K562 (cell line): Measurements from ENCODE around the gene ATXN1. TPM values are rescaled to one million over a fixed set of nuclear protein-coding genes. Genes with fewer than 3 reads are reported as not detected.

Source experiments
- ATAC-seq: fragments of 200-7000 bp; cut with Tn5 transposase; 3 replicates; pipeline ENCODE4 v1.9.1; 2020; ENCODE audit warnings: moderate library complexity
- BruUV-seq: library from RNA; stranded (reverse); fragments of 400-500 nt; replicated peaks from 2 replicates; lab custom pipeline; 2021; lab: Mats Ljungman, UMichigan
- CTCF ChIA-PET: fragments of 300-600 bp; formaldehyde crosslinking; extraction: SDS; loops from one replicate; lab custom pipeline; 2021; ENCODE audit warnings: low intra/inter-chr PET ratio; lab: Yijun Ruan, JAX
- POLR2A ChIA-PET: fragments of 300-600, 350-650 bp; sonication (Branson Sonifier 250); formaldehyde crosslinking; extraction: SDS; loops from one replicate; lab custom pipeline; 2021; ENCODE audit warnings: antibody characterized with exemption, inconsistent platforms; lab: Yijun Ruan, JAX
- DNase-seq, 4 experiments: peaks; one replicate each; pipeline versions ENCODE4 v3.0.0 to v3.0.0-alpha.2; 2011 to 2018; ENCODE audit warnings: low spot score in 3 of 4, mixed read lengths in 3 of 4; ENCODE audit errors: extremely low read depth in 1 of 4
- FAIRE-seq: peaks from 2 replicates; lab custom pipeline; 2011; peaks lifted over from hg19 to GRCh38; lab: Jason Lieb, UNC
- H2AFZ ChIP-seq: 2 replicates; pipeline ENCODE4 v1.6.0; 2011; ENCODE audit warnings: low read depth, low read length, control low read depth, inconsistent platforms
- H3K27ac ChIP-seq: fragments of 200-600 bp; 3 replicates; pipeline ENCODE4 v1.8.0; 2011; ENCODE audit warnings: low read depth, mild to moderate bottlenecking, control low read depth, inconsistent platforms, low read length, moderate library complexity, mixed read lengths; ENCODE audit errors: extremely low read depth
- H3K27me3 ChIP-seq, 2 experiments: fragments of 300-600 bp in 1 of 2; 2 replicates in 1 of 2; 3 replicates in 1 of 2; pipeline versions ENCODE4 v1.6.0 to v1.8.0; 2011; ENCODE audit warnings: inconsistent platforms in 2 of 2, low read length in 2 of 2, mild to moderate bottlenecking in 1 of 2, mixed read lengths in 1 of 2, moderate library complexity in 1 of 2; ENCODE audit not compliant: control insufficient read depth in 2 of 2, insufficient read depth in 2 of 2
- H3K36me3 ChIP-seq: fragments of 300-600 bp; 3 replicates; pipeline ENCODE4 v1.8.0; 2011; ENCODE audit warnings: mild to moderate bottlenecking, low read length, inconsistent platforms; ENCODE audit not compliant: control insufficient read depth, insufficient read depth
- H3K4me1 ChIP-seq, 2 experiments: fragments of 200-600 bp in 1 of 2; replicated peaks in 1 of 2; 2 replicates in 1 of 2; 3 replicates in 1 of 2; pipeline versions ENCODE4 v1.5.1 to v1.8.0; 2011; ENCODE audit warnings: inconsistent platforms in 2 of 2, low read length in 2 of 2, mild to moderate bottlenecking in 1 of 2, mixed read lengths in 1 of 2, moderate library complexity in 1 of 2; ENCODE audit not compliant: control insufficient read depth in 2 of 2, insufficient read depth in 2 of 2
- H3K4me2 ChIP-seq: 2 replicates; pipeline ENCODE4 v1.6.1; 2011; ENCODE audit warnings: low read length, control low read depth, inconsistent platforms, mixed read lengths; ENCODE audit not compliant: insufficient read depth
- H3K4me3 ChIP-seq: fragments of 200-600 bp; sonication (generic), shearing (Covaris generic); 2 replicates; pipeline ENCODE4 v1.5.1; 2016; ENCODE audit warnings: control low read depth, inconsistent platforms
- H3K79me2 ChIP-seq: fragments of 200-600 bp; 3 replicates; pipeline ENCODE4 v1.8.0; 2011; ENCODE audit warnings: low read length, inconsistent platforms; ENCODE audit not compliant: control insufficient read depth, insufficient read depth
- H3K9ac ChIP-seq, 2 experiments: 2 replicates each; pipeline versions ENCODE4 v1.6.0 to v1.6.1; 2011; ENCODE audit warnings: low read depth in 2 of 2, low read length in 2 of 2, control low read depth in 1 of 2, inconsistent platforms in 1 of 2, mild to moderate bottlenecking in 1 of 2, mixed read lengths in 1 of 2; ENCODE audit not compliant: insufficient read depth in 1 of 2
- H3K9me1 ChIP-seq: one replicate; pipeline ENCODE4 v1.6.0; 2011; ENCODE audit warnings: inconsistent platforms, mild to moderate bottlenecking, low read length, moderate library complexity; ENCODE audit not compliant: control insufficient read depth, insufficient read depth
- H3K9me3 ChIP-seq: replicated peaks from 2 replicates; pipeline ENCODE4 v1.5.1; 2011; ENCODE audit warnings: low read depth, low read length, inconsistent platforms; ENCODE audit not compliant: control insufficient read depth, insufficient read depth
- H4K20me1 ChIP-seq: replicated peaks from 2 replicates; pipeline ENCODE4 v1.6.1; 2011; ENCODE audit warnings: low read length, inconsistent platforms, mixed read lengths; ENCODE audit not compliant: control insufficient read depth, insufficient read depth
- ERF ChIP-seq: fragments of 450-650 bp; formaldehyde crosslinking; IDR thresholded peaks from 2 replicates; pipeline ENCODE4 v1.4.0; 2020; ENCODE audit warnings: mild to moderate bottlenecking, mixed read lengths
- GATA2 ChIP-seq: sonication (generic); formaldehyde crosslinking; IDR thresholded peaks from 2 replicates; pipeline ENCODE4 v1.4.0; 2020; ENCODE audit warnings: mild to moderate bottlenecking, missing genetic modification reagents
- GTF2E2 ChIP-seq: fragments of 200-800 bp; sonication (Bioruptor generic); IDR thresholded peaks from 2 replicates; pipeline ENCODE4 v1.6.1; 2016; ENCODE audit warnings: missing genetic modification characterization, missing compliant biosample characterization
- HNRNPK ChIP-seq: fragments of 200-400 bp; formaldehyde crosslinking; IDR thresholded peaks from one replicate; pipeline ENCODE4 v1.6.1; 2018; ENCODE audit warnings: mild to moderate bottlenecking, low read depth, low read length; ENCODE audit not compliant: poor library complexity, severe bottlenecking
- RUNX1 ChIP-seq: sonication (generic); IDR thresholded peaks from 2 replicates; pipeline ENCODE4 v1.6.1; 2016; ENCODE audit warnings: antibody characterized with exemption, low read depth
- SMARCE1 ChIP-seq: fragments of 450-650 bp; IDR thresholded peaks from 2 replicates; pipeline ENCODE4 v1.7.1; 2016; ENCODE audit warnings: mild to moderate bottlenecking
- SNRNP70 ChIP-seq: fragments of 200-400 bp; formaldehyde crosslinking; optimal IDR thresholded peaks from 2 replicates; pipeline ENCODE3; 2017; ENCODE audit warnings: low read depth, low read length
- ZC3H11A ChIP-seq: IDR thresholded peaks from 2 replicates; pipeline ENCODE4 v1.6.1; 2012; ENCODE audit warnings: low read depth, low read length, improper control_type of control experiment
- WGBS: fragments of 100-300 bp; shearing (Covaris generic); methylation state at CpG from one replicate; pipeline ENCODE4 v1.1.6; 2016; ENCODE audit warnings: low coverage, mixed read lengths; ENCODE audit not compliant: insufficient coverage; ENCODE audit errors: missing lambda C conversion rate; 5-methylcytosine and 5-hydroxymethylcytosine counted together
- in situ Hi-C: fragments of 300-500 bp; cut with MboI; formaldehyde crosslinking; loops from 4 replicates; pipeline ENCODE4 v1.15.0; 2018; ENCODE audit warnings: inconsistent platforms, mixed read lengths
- intact Hi-C: fragments of 100-400 bp; cut with micrococcal nuclease; formaldehyde crosslinking; loops from 2 replicates; pipeline ENCODE4 v1.14.2; 2022
- polyA plus RNA-seq, 8 experiments: library from polyadenylated mRNA; depleted of rRNA in 4 of 8; stranded (reverse) in 5 of 8; unstranded in 3 of 8; fragments of >200 nt; fragmentation: Nextera tagmentation in 2 of 8; fragmentation: Illumina TruSeq in 1 of 8; extraction: Ambion mirVana in 2 of 8; extraction: Trizol in 1 of 8; gene quantifications; 2 replicates each; pipeline versions ENCODE4 v1.2.1 to v1.2.3, GENCODE V29; 2011 to 2014; ENCODE audit warnings: inconsistent platforms in 1 of 8, missing spikeins in 1 of 8
- total RNA-seq, 7 experiments: library from RNA; depleted of rRNA in 6 of 7; stranded (reverse); fragments of >200 nt in 6 of 7; fragmentation: Illumina TruSeq in 2 of 7; extraction: Trizol in 2 of 7; gene quantifications; 2 replicates each; pipeline versions ENCODE4 v1.2.1 to v1.2.3, GENCODE V29; 2011 to 2021; ENCODE audit warnings: low replicate concordance in 1 of 7
- TF ChIP-seq, protein P1 (sequence below): fragments of 450-650 bp; IDR thresholded peaks from one replicate; pipeline ENCODE4 v1.6.1; 2018; ENCODE audit warnings: mild to moderate bottlenecking, moderate library complexity; ENCODE audit not compliant: partially characterized antibody
- TF ChIP-seq, protein P2 (sequence below): sonication (generic); formaldehyde crosslinking; IDR thresholded peaks from 2 replicates; pipeline ENCODE4 v1.8.0; 2022; ENCODE audit warnings: mild to moderate bottlenecking, low read depth, missing genetic modification reagents
- TF ChIP-seq, protein P3 (sequence below): fragments of 450-650 bp; IDR thresholded peaks from 2 replicates; pipeline ENCODE4 v1.6.1; 2017; ENCODE audit warnings: antibody characterized with exemption
- TF ChIP-seq, protein P4 (sequence below), 2 experiments: fragments of 200-800 bp in 1 of 2; sonication (Bioruptor generic) in 1 of 2; sonication (generic) in 1 of 2; formaldehyde crosslinking in 1 of 2; IDR thresholded peaks in 1 of 2; conservative IDR thresholded peaks in 1 of 2; 2 replicates each; pipeline versions ENCODE4 v1.5.0 to v1.6.1; 2016 to 2020; ENCODE audit warnings: missing compliant biosample characterization in 1 of 2, missing genetic modification characterization in 1 of 2, missing genetic modification reagents in 1 of 2

The ATXN1 gene
- total and polyA plus RNA-seq, 9 of the 15 experiments (the other 6 are each of a cell fraction or from before 2014, with no cell fraction given): under 0.01 to 1.2 (median 0.58) TPM

DNA sequence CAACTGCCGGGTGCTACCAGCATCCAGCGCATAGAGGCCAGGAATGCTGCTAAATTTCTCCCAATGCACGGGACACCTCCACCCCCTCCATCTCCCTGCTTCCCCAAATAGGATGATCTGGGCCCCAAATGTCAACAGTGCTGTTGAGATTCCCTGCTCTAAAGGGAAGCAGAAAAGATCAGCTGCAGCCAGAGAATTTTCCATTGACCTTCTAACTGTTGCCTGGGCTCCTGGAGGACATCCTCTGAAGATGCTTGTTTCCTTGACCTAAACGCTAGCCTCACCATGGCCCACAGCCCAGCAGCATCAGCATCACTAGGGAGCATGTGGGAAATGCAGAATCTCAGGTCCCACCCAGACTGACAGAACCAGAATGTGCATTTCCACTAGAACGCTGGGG lies 361.6 kb downstream of the ATXN1 start:
- H3K4me3 ChIP-seq: no peak overlapping the region
- DNase-seq (no peak), FAIRE-seq (no peak), ATAC-seq (no peak)
- no peaks in the 10 kb centered on the region for H3K9me3 ChIP-seq
- H3K4me1 ChIP-seq: no peaks in the 10 kb centered on the region
- TF ChIP-seq, protein P1, sequence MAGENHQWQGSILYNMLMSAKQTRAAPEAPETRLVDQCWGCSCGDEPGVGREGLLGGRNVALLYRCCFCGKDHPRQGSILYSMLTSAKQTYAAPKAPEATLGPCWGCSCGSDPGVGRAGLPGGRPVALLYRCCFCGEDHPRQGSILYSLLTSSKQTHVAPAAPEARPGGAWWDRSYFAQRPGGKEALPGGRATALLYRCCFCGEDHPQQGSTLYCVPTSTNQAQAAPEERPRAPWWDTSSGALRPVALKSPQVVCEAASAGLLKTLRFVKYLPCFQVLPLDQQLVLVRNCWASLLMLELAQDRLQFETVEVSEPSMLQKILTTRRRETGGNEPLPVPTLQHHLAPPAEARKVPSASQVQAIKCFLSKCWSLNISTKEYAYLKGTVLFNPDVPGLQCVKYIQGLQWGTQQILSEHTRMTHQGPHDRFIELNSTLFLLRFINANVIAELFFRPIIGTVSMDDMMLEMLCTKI: no peak
- TF ChIP-seq, protein P2, sequence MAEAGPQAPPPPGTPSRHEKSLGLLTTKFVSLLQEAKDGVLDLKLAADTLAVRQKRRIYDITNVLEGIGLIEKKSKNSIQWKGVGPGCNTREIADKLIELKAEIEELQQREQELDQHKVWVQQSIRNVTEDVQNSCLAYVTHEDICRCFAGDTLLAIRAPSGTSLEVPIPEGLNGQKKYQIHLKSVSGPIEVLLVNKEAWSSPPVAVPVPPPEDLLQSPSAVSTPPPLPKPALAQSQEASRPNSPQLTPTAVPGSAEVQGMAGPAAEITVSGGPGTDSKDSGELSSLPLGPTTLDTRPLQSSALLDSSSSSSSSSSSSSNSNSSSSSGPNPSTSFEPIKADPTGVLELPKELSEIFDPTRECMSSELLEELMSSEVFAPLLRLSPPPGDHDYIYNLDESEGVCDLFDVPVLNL (CRISPR knock-in tag): no peak
- TF ChIP-seq, protein P3, sequence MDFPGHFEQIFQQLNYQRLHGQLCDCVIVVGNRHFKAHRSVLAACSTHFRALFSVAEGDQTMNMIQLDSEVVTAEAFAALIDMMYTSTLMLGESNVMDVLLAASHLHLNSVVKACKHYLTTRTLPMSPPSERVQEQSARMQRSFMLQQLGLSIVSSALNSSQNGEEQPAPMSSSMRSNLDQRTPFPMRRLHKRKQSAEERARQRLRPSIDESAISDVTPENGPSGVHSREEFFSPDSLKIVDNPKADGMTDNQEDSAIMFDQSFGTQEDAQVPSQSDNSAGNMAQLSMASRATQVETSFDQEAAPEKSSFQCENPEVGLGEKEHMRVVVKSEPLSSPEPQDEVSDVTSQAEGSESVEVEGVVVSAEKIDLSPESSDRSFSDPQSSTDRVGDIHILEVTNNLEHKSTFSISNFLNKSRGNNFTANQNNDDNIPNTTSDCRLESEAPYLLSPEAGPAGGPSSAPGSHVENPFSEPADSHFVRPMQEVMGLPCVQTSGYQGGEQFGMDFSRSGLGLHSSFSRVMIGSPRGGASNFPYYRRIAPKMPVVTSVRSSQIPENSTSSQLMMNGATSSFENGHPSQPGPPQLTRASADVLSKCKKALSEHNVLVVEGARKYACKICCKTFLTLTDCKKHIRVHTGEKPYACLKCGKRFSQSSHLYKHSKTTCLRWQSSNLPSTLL: no peak
- TF ChIP-seq GTF2E2 (tag) (no peak), GATA2 (no peak), RUNX1 (no peak), ERF (no peak), ZC3H11A (no peak), HNRNPK (no peak), SNRNP70 (no peak), SMARCE1 (no peak)
- TF ChIP-seq, protein P4, sequence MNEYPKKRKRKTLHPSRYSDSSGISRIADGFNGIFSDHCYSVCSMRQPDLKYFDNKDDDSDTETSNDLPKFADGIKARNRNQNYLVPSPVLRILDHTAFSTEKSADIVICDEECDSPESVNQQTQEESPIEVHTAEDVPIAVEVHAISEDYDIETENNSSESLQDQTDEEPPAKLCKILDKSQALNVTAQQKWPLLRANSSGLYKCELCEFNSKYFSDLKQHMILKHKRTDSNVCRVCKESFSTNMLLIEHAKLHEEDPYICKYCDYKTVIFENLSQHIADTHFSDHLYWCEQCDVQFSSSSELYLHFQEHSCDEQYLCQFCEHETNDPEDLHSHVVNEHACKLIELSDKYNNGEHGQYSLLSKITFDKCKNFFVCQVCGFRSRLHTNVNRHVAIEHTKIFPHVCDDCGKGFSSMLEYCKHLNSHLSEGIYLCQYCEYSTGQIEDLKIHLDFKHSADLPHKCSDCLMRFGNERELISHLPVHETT (CRISPR knock-in tag; conservative IDR thresholded peaks at IDR 0.05 in 1 of 2, IDR thresholded peaks at IDR 0.05 in 1 of 2): no peak
- in situ Hi-C loops: loop anchor here (5.0 kb wide), 1 partner anchor 67 kb away; no protein-coding TSS in a partner anchor
- BruUV-seq: no TSS peak
- ChIA-PET POLR2A (no interaction called here), CTCF (no interaction called here)
- H4K20me1 ChIP-seq: no peaks in the 10 kb centered on the region
- peaks cover 13 to 17% of the 10 kb centered on the region in 2 experiments; a peak in 4 of 5 replicates for H3K27me3 ChIP-seq
- intact Hi-C loops: loop anchor here (10.0 kb wide), 1 partner anchor 365 kb away; the partner anchor contains the start of gene ATXN1
- no peak overlapping the region for H3K27ac ChIP-seq
- WGBS: 1% methylated on average over 5 of the region's 5 CpGs
- H3K79me2 ChIP-seq: no peaks in the 10 kb centered on the region
- H3K36me3 ChIP-seq: no peaks in the 10 kb centered on the region
- no peaks in the 10 kb centered on the region for H3K9me1 ChIP-seq
- no peak overlapping the region for H3K9ac ChIP-seq
- no peak overlapping the region for H3K4me2 ChIP-seq
- H2AFZ ChIP-seq: no peak overlapping the region
